OCI-LY3 (cell line): Measurements from ENCODE around the gene RAB36.

Source experiments
- H2AFZ ChIP-seq: fragments of 200-600, 300-600 bp; shearing (Covaris generic); 2 replicates; pipeline ENCODE4 v1.6.0; 2014; ENCODE audit warnings: antibody characterized with exemption, low read depth, low read length
- H3K27ac ChIP-seq: fragments of 200-600, 300-600 bp; sonication (generic); 2 replicates; pipeline ENCODE4 v1.5.1; 2014; ENCODE audit warnings: mild to moderate bottlenecking, low read length, moderate library complexity, mixed read lengths
- H3K27me3 ChIP-seq: fragments of 200-600, 300-600 bp; sonication (generic); 2 replicates; pipeline ENCODE4 v1.6.1; 2014; ENCODE audit warnings: low read depth, low read length, mixed read lengths
- H3K36me3 ChIP-seq: fragments of 200-600, 300-600 bp; sonication (generic); replicated peaks from 2 replicates; pipeline ENCODE3; 2014; ENCODE audit warnings: low read depth, low read length, mixed read lengths
- H3K4me1 ChIP-seq: fragments of 300-600, 200-600 bp; sonication (generic); 2 replicates; pipeline ENCODE4 v1.6.1; 2014; ENCODE audit warnings: low read length, mixed read lengths
- H3K4me2 ChIP-seq: fragments of 200-600, 300-600 bp; sonication (generic); 2 replicates; pipeline ENCODE4 v1.6.1; 2014; ENCODE audit warnings: low read length, mixed read lengths
- H3K4me3 ChIP-seq: fragments of 300-600, 200-600 bp; sonication (generic); 2 replicates; pipeline ENCODE4 v1.5.1; 2014; ENCODE audit warnings: antibody characterized with exemption, mild to moderate bottlenecking, low read length, moderate library complexity
- H3K79me2 ChIP-seq: fragments of 300-600, 200-600 bp; shearing (Covaris generic); 2 replicates; pipeline ENCODE4 v1.6.1; 2014; ENCODE audit warnings: mild to moderate bottlenecking, low read length, mixed read lengths
- H3K9ac ChIP-seq: fragments of 300-600, 200-600 bp; shearing (Covaris generic); 2 replicates; pipeline ENCODE4 v1.6.0; 2014; ENCODE audit warnings: mild to moderate bottlenecking, low read length, moderate library complexity
- H3K9me3 ChIP-seq: fragments of 200-600, 300-600 bp; shearing (Covaris generic); 2 replicates; pipeline ENCODE4 v1.6.1; 2014; ENCODE audit warnings: low read length, mixed read lengths; ENCODE audit not compliant: insufficient read depth
- H4K20me1 ChIP-seq: fragments of 200-600, 300-600 bp; sonication (generic); 2 replicates; pipeline ENCODE4 v1.6.1; 2016; ENCODE audit warnings: low read length, mixed read lengths; ENCODE audit not compliant: insufficient read depth
- EZH2phosphoT487 ChIP-seq: fragments of 200-600 bp; shearing (Covaris generic); IDR thresholded peaks from 2 replicates; pipeline ENCODE4 v1.6.1; 2018; ENCODE audit warnings: antibody characterized with exemption, mixed run types, low read depth
- TF ChIP-seq, protein P1 (sequence below): fragments of 200-600, 300-600 bp; sonication (generic); IDR thresholded peaks from 2 replicates; pipeline ENCODE4 v1.5.1; 2014; ENCODE audit warnings: antibody characterized with exemption, low read length, low read depth

RAB36 gene

DNA sequence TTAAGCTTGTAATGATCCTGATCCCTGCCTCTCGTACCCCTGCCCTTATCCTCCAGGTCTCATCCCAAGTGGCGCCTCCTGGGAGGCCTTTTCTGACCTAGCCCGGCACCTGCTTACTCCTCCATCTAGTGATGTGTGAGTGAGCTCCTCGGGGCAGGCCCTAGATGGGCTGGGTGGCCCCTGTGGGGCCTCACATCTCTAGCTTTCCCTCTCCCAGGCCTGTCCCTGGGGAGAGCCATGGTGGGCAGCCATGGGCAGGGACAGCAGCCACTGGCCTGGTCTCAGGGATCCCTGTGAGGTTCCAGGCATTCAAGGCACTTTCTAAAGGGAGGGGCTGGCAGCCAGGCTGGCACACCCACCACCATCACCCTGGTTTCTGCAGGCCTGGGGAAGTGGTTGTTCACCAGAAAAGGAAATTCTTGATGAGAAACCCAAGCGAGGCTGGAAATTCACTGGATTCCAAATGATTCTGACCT lies 47.0 kb upstream of the RAB36 start:
- TF ChIP-seq, protein P1, sequence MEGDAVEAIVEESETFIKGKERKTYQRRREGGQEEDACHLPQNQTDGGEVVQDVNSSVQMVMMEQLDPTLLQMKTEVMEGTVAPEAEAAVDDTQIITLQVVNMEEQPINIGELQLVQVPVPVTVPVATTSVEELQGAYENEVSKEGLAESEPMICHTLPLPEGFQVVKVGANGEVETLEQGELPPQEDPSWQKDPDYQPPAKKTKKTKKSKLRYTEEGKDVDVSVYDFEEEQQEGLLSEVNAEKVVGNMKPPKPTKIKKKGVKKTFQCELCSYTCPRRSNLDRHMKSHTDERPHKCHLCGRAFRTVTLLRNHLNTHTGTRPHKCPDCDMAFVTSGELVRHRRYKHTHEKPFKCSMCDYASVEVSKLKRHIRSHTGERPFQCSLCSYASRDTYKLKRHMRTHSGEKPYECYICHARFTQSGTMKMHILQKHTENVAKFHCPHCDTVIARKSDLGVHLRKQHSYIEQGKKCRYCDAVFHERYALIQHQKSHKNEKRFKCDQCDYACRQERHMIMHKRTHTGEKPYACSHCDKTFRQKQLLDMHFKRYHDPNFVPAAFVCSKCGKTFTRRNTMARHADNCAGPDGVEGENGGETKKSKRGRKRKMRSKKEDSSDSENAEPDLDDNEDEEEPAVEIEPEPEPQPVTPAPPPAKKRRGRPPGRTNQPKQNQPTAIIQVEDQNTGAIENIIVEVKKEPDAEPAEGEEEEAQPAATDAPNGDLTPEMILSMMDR = no peak
- no peak for TF ChIP-seq EZH2phosphoT487
- Histone ChIP-seq H3K4me2 (no peak overlapping the region), H3K36me3 (peaks cover 56% of the 10 kb centered on the region), H3K9ac (no peak overlapping the region), H2AFZ (no peak overlapping the region), H3K4me3 (no peak overlapping the region), H3K27ac (no peak overlapping the region), H3K9me3 (no peaks in the 10 kb centered on the region), H3K27me3 (no peaks in the 10 kb centered on the region), H3K4me1 (no peaks in the 10 kb centered on the region), H3K79me2 (peaks cover 68% of the 10 kb centered on the region), H4K20me1 (peaks cover 90% of the 10 kb centered on the region)

DNA sequence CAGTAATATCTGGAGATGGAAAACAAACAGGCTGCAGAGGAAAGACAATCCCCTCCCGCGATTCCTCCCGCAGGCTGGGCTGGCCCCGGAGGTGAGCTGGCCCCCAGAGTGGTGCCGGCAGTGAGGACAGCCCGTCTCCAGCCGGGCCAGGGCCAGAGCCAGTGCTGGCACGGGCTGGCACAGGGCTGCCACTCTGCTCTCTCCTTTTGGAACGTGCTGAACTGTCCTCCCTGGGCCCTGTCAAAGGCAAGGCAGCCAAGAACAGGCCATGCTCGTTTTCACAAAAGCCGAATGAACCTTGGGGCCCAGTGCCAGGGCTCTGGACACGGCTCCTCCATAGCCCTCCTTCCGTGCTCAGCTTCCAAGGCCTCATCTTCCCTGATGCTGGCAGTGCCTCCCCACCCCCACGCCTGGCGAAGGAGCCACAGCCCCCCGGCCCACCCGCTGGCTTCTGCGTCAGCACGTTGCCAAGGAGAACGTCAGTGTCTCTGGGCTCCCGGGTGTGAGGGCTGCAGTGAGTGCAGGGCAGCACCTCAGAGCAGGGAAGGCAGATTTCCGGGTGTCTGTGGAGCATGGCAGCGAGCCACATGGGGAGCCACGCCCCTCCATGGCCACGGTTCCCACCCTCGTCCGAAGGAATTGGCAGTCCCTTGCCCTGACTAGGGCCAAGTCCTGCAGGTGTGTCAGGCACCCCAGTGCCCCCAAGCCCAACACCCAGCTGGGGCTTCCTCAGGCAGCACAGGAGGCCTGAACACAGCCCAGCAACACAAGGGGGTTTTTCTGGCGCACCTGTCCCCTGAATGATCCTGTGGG lies 46.4 kb upstream of the RAB36 start:
- TF ChIP-seq EZH2phosphoT487 = no peak
- no peak overlapping the region for H2AFZ ChIP-seq
- no peak overlapping the region for H3K4me2 ChIP-seq
- no peak overlapping the region for H3K9ac ChIP-seq
- H3K27me3 ChIP-seq = no peaks in the 10 kb centered on the region
- H3K9me3 ChIP-seq = no peaks in the 10 kb centered on the region
- no peak overlapping the region for H3K4me3 ChIP-seq
- H4K20me1 ChIP-seq = peaks cover 90% of the 10 kb centered on the region
- no peak overlapping the region for H3K27ac ChIP-seq
- H3K79me2 ChIP-seq = peaks cover 61% of the 10 kb centered on the region
- H3K4me1 ChIP-seq = no peaks in the 10 kb centered on the region
- H3K36me3 ChIP-seq = peaks cover 56% of the 10 kb centered on the region

DNA sequence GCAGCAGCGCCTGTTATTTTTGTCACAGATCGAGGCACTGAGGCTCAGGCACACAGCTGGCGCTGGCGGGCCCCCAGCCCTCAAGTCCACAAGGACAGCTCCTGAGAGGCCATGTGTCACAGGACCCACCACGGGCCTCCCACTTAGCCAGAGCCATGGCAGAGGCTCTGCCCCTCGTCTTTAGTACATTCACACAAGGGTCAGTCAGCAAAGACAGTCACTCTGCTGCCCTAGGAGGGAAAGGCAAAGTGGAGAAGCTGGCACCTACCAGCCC lies 45.8 kb upstream of the RAB36 start:
- Histone ChIP-seq H3K36me3 (peaks cover 56% of the 10 kb centered on the region), H3K9ac (no peak overlapping the region), H2AFZ (no peak overlapping the region), H4K20me1 (peaks cover 89% of the 10 kb centered on the region), H3K27me3 (no peaks in the 10 kb centered on the region), H3K27ac (no peak overlapping the region), H3K4me2 (no peak overlapping the region), H3K79me2 (peaks cover 61% of the 10 kb centered on the region), H3K4me3 (no peak overlapping the region), H3K9me3 (no peaks in the 10 kb centered on the region), H3K4me1 (no peaks in the 10 kb centered on the region)
- no peak for TF ChIP-seq EZH2phosphoT487
- TF ChIP-seq, protein P1 = no peak

DNA sequence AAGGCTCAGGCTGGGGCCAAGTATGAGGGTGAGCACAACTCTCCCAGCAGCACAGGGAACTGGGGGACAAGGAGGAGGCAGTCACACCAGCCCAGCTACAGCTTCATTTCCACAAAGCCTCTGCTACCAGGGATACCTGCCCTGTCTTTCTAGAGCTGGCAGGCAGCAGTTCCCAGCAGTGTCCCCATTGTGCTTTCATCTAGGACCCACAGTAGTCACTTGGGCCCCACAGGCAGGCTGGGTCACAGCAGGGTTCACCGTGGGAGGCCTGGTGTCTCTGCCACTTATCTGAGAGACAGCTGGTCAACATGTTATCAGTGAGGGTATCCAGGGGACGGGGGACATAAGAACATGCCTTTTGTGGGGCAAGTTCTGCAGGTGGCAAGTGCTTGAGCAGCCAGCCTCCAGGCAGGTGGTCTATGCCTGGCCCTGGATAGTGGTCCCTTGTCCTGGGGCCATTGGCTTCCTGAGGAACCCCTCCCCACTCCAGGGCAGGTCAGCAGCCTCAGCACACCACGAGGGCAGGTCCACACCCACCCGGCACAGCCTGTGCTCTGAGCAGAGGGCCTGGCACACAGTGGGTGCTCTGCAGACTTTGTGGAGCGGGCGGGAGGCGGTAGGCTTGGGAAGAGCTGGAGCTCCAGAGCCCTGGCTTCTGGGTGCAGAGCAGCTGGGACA lies 45.0 kb upstream of the RAB36 start:
- H3K4me1 ChIP-seq = no peaks in the 10 kb centered on the region
- H3K9ac ChIP-seq = no peak overlapping the region
- no peak for TF ChIP-seq EZH2phosphoT487
- TF ChIP-seq, protein P1 = no peak

More for the DNA sequence above, 45.0 kb upstream of the RAB36 start:
- Histone ChIP-seq H3K79me2 (peaks cover 54% of the 10 kb centered on the region), H3K27ac (no peak overlapping the region), H2AFZ (no peak overlapping the region), H3K4me2 (no peak overlapping the region), H3K4me3 (no peak overlapping the region), H3K36me3 (peaks cover 53% of the 10 kb centered on the region), H4K20me1 (peaks cover 87% of the 10 kb centered on the region), H3K9me3 (no peaks in the 10 kb centered on the region), H3K27me3 (no peaks in the 10 kb centered on the region)
